UCSD-AML1 (cell line): Measurements from ENCODE around the gene OXSR1.
A peak's percentile ranks its signal among the peaks of the same experiment; 100 is the strongest.

Source experiments
- DNase-seq: peaks from one replicate; lab custom pipeline; 2025; ENCODE audit not compliant: unreplicated experiment; lab: John Stamatoyannopoulos, UW

The OXSR1 gene

GRCh38 chr3:38164952-38165721 is at the start of gene OXSR1:
Gene OXSR1, plus strand, starts transcription at chr3:38165537. Its CDS starts 340 bp downstream, at chr3:38165877.
- peak; percentile 97 for DNase-seq

GRCh38 chr3:38115645-38116427 is 49.5 kb upstream of the OXSR1 start:
- DNase-seq: no peak

- DNase-seq: no peak
Measured at GRCh38 chr3:38116471-38117162, 48.7 kb upstream of the OXSR1 start.

DNA sequence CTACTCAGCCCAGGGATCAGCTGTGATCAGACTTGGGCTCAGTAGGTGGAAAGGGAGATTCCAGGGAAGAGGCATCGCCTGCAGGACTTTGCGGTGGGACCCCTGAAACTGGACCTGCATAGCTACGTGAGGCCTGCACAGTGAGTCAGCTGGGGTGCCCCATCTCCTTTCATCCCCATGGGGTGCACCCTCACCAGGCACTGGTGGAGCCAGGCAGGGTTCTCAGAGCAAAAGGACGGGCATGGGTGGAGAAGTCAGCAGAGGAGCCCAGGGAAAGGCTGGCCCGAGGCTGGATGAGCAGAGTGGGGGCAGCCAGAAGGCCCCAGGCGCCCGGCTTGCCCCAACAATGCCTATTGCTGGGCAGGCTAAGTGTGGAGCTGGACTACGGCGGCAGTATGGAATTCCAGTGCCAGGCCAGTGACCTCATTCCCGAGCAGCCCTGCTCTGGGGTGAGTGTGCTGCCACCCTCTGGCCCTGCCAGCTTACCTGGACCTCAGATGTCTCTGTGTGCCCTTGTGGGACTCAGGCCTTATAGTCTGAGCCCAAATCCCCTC is 48.1 kb upstream of the OXSR1 start:
- DNase-seq: no peak

DNA sequence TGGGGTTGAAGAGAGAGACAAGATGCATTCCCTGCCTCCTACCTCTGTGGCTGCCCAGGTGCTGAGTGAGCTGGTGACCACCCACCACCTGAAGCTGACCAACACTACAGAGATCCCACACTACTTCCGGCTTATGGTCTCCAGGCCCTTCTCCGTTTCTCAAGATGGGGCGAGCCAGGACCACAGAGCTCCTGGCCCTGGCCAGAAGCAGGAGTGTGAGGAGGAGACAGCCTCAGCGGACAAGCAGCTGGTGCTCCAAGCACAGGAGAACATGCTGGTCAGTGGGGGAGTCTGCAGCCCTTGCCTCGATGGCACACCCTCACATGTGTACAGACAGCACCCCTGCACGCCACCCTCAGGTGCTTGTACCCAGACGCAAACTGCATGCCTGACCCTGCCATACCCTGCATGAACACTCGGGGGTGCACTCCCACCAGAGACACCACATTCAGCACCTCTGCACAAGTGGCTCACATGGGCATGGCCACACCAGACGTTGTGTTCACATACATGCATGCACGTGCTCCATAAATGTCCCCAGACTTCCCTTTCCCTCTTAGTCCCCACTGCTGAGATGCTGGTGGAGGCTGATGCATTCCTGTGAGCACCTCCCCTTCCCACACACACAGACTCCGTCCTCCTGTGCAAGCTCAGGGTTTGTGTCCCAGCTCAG is 47.5 kb upstream of the OXSR1 start:
- DNase-seq: peak; percentile 69

DNA sequence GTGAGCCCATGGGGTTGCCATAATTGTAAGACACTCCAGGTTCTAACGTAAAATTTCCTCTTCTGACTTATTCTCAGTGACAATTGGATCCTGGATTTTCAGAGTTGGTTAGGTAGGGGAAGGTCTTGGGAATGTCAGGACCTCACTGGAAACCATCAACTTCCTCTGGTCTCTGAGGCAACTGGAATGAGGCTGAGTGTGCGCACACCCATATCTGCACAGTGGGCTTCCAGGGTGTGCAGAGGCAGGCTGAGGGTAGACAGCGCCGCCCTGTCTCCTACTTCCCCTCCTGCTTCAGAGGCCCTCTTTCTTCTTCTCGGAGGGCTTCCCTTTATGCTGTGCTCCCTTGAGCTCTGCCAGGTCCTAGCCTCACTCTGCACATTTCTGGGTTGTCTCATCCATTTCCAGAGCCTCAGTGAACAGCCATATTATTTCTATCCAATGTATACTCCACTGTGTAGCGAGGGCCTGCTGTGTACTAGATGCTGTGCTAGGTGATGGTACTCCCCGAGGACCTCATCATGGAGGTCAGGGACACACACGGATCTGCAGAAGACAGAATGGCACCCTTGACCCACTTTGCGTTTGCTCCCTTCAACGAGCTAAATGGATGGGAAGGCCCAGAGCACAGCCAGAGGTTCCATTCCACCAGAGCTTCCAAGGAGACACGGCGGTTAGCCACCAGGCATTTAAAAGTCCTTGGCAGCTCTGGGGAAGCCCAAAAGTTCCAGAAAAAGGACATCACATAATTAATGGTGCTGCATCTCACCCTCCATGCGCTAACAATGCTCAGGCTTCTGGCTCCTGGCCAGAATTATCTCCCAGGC is 46.7 kb upstream of the OXSR1 start:
- DNase-seq: no peak

DNA sequence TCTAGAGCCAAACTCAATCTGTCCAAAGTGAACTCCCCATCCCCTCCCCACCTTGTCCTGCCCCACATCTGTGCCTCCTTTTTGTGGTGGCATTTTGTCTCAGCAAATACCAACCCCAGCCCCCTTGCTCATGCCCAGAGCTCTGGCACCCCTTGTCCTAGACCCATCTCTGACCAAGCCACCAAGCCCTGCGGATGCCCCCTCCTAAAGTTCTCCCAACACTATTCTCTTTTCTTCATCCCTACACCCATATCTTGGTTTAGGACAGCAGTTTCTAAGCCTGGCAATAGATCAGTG is 46.1 kb upstream of the OXSR1 start:
- DNase-seq: no peak

- DNase-seq: no peak
Measured at GRCh38 chr3:38119821-38120692, 45.3 kb upstream of the OXSR1 start.

DNA sequence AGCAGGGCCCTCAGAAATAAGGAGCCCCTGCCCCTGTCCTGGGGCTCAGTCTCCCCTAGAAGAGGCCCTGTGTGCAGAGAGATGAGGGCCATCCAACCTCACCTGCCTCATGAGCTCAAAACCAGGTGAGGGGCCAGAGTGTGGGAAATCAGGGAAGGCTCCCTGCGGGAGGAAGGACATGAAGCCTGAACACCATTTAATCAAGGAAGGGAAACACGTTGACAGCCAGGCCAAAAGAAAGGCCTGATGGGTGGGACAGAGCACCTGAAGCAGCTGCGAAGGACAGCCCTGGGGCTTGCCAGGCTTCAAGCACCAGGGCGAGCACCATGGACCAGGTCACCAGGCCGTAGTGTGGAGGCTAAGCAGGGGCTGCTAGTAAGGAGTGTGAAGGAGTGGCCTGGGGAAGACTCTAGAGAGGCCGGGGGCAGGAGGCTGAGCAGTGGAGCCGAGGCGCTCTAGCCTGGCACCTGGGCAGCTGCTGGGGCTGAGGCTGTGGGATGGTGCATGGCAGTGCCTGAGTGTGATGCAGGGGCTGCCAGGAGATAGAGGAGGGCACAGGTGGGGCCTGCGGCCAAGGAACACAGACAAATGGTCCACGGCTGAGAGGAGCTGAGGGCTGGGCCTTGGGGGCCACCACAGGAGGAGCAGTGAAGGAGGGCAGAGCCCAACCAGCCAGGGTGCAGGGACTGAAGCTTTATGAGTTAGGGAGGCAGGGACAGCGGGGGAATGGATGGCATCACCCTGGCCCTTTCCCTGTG is 44.5 kb upstream of the OXSR1 start:
- DNase-seq: no peak

DNA sequence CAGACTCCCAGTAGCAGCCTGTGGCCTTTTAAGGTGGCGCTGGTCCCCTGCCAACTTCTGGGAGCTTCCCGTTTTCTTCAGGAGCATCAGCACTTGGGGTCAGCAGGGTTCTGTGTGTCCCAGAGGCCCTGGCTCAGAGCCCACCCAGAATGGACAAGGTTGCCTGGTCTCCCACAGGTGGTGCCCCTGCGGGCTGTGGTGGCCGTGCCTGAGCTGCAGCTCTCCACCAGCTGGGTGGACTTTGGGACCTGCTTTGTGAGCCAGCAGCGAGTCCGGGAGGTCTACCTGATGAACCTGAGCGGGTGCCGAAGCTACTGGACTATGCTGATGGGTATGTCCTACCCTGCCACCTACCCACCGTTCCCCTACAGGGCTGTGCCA is 43.9 kb upstream of the OXSR1 start:
- no peak for DNase-seq

DNA sequence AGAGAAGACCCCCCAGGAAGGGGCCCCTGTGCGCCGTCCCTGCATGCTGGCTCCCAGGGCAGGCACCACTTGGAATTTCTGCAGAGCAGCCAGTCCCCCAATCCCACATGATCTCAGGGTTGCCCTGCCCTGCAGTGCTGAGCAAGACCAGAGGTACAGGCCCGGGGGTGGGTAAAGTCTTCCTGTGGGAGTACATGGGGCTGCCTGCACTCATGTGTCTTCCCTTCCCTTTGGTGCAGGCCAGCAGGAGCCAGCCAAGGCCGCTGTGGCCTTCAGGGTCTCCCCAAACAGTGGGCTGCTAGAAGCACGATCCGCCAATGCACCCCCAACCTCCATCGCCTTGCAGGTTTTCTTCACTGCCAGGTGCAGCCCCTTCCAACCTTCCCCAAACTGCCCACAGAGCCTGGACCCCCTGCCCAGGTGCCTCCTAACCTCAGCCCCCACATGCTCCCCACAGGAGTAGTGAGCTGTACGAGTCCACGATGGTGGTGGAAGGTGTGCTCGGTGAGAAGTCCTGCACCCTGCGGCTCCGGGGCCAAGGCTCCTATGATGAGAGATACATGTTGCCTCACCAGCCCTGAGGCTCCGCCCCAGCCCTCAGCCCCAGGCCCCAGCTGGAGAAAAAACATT is 43.4 kb upstream of the OXSR1 start:
- no peak for DNase-seq

- DNase-seq: no peak
Measured at GRCh38 chr3:38122712-38123290, 42.5 kb upstream of the OXSR1 start.

DNA sequence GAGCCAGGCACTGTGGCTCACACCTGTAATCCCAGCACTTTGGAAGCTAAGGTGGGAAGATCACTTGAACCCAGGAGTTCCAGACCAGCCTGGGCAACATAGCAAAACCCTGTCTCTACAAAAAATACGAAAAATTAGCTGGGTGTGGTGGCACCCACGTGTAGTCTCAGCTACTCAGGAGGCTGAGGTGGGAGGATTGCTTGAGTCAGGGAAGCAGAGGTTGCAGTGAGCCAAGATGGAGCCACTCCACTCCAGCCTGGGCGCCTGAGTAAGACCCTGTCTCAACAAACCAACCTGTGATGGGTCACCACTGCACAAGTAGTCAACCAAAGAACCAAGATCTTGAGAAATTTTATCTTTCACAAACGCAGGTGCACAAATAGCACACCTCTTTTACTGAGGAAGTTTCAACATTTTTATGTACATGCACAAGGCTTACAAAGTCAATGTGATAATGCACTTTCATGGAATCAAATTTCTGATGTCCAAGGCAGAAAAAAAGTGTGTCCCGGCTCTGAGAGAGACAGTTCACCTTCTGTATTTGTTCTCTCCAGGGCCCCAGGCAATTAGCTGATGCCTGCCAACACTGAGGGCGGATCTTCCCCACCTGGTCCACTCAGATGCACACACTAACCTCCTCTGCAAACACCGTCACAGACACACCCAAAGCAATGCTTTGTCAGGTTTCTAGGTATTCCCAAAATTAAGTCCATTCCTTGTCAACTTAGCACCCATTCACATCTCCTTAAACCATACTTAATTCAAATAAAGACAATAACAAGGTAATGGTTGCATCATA is 40.8 kb upstream of the OXSR1 start:
- no peak for DNase-seq

- no peak for DNase-seq
Measured at GRCh38 chr3:38125305-38126120, 39.8 kb upstream of the OXSR1 start.

DNA sequence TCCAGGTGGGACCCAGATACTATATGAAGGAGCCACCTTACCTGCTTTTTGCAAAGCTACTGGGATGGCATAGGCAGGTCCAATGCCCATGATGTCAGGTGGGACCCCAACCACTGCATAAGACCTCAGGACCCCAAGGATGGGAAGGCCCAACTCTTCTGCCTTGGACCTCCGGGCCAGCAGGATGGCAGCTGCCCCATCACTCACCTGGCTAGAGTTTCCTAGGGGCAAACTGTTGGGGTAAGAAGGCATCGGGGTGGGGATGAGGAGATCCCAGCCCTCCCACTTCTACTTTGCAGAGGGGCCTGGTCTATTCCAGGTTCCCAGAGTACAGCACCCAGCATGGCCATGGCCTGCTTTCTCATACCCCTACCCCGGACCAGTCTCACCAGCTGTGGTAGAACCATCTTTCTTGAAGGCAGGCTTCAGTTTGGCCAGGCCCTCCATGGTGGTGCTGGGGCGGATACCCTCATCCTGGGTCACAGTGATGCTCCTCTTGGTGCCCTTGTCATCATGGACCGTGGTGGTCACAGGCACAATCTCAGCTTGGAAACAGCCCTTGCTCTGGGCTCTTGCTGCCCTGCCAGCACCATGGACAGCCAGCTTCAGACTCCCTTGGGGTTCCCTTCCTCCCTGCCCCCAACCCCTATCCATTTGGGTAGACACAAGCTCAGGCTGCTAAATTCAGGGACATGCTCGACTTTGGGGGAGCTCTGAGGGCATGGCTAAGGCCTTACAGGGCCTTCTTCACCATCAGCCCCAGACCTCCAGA is 39.0 kb upstream of the OXSR1 start:
- no peak for DNase-seq
